Epithelial cell of proximal tubule (primary cell): ENCODE results near the gene IL36G. TPM values are rescaled to one million over a fixed set of nuclear protein-coding genes. Genes with fewer than 3 reads are reported as not detected.

Experiments
- DNase-seq: peaks from one replicate; pipeline ENCODE4 v3.0.0-alpha.2; 2011; ENCODE audit warnings: low read depth
- H3K4me3 ChIP-seq: 2 replicates; pipeline ENCODE4 v1.5.1; 2011; ENCODE audit warnings: low read depth, mild to moderate bottlenecking, low read length
- CTCF ChIP-seq: conservative IDR thresholded peaks from 2 replicates; pipeline ENCODE4 v1.5.1; 2012; ENCODE audit warnings: low read depth, mild to moderate bottlenecking, low read length
- total RNA-seq: library from RNA; depleted of rRNA; stranded (reverse); fragments of >200 nt; gene quantifications from 2 replicates; pipeline ENCODE4 v1.2.3, GENCODE V29; 2015

Gene IL36G
- total RNA-seq, 1 donor from 2014 or later = not detected

GRCh38 chr2:113007250-113007649 lies 29.4 kb downstream of the IL36G start:
- no peak for TF ChIP-seq CTCF

GRCh38 chr2:113009622-113010021 lies 31.8 kb downstream of the IL36G start:
- no peak overlapping the region for H3K4me3 ChIP-seq
- DNase-seq = no peak
- no peak for TF ChIP-seq CTCF

More at GRCh38 chr2:113007250-113007649, 29.4 kb downstream of the IL36G start:
- no peak for DNase-seq
- H3K4me3 ChIP-seq = no peak overlapping the region

GRCh38 chr2:113010088-113010487 lies 32.3 kb downstream of the IL36G start:
- DNase-seq = no peak
- H3K4me3 ChIP-seq = no peak overlapping the region
- TF ChIP-seq CTCF = no peak

GRCh38 chr2:113011108-113011507 lies 33.3 kb downstream of the IL36G start:
- TF ChIP-seq CTCF = no peak
- DNase-seq = no peak
- no peak overlapping the region for H3K4me3 ChIP-seq

GRCh38 chr2:113012436-113013335 lies 34.9 kb downstream of the IL36G start:
- TF ChIP-seq CTCF = no peak
- DNase-seq = no peak
- no peak overlapping the region for H3K4me3 ChIP-seq

GRCh38 chr2:113013336-113013661 lies 35.5 kb downstream of the IL36G start:
- TF ChIP-seq CTCF = no peak
- no peak overlapping the region for H3K4me3 ChIP-seq
- DNase-seq = no peak

GRCh38 chr2:113014067-113014466 lies 36.3 kb downstream of the IL36G start:
- TF ChIP-seq CTCF = no peak
- no peak overlapping the region for H3K4me3 ChIP-seq
- DNase-seq = no peak
